IPS-NIHi7 (cell line): Measurements from ENCODE around the gene CCDC192.

Experiments
- DNase-seq: peaks from one replicate; pipeline ENCODE4 v3.0.0; 2012; ENCODE audit warnings: mixed read lengths; ENCODE audit errors: extremely low spot score

The CCDC192 gene

DNA sequence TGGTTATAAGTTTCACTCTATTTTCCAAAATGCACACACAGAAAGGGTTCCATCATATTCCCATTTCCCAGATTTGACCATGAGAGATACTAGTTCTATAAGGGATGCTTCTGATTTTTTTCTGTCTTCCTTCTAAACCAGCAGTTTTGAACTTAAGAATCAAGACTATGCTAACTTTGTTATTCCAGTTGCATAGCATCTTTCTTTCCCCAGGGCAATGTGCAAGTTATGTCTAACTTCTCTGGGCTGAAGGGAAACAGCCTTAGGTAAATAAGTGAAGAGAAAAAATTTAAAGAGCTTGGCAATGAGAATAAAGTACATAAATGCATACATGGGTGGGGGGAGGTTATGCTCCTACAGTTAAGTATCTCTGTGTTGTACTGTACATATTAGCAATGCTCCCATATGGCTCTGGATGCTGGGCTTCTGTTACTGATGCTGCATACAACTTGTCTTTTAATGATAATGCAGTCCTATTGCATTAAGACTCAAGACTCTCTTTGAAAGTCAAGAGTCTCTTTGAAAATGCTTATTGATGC lies 254.6 kb downstream of the CCDC192 start:
- no peak for DNase-seq

DNA sequence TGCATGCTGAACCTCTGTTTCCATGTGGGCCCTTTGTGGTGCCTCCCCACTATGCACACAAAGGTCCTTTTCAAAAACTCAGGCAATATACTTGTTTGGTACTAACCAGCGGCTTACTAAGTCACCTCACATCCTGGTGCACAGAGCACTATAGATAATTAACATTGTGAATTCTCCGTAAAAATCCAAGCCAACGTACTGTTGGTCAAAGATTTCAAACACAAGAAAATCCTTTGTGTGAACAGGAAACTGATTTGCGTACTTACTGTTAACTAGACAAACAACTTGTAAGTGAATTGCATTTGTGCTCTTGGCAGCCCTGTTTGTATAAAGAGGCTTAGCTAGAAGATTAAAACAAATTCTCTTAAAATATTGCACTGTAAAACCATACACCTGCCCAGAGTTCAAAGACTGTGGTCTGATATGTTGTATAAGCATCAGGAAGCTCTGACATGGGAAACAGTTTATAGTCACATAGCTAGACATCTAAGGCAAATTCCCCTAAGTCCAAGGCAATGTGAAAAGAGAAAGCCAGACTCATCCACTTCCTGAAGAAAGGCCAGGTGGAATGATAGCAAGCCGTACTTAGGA lies 255.3 kb downstream of the CCDC192 start:
- no peak for DNase-seq

DNA sequence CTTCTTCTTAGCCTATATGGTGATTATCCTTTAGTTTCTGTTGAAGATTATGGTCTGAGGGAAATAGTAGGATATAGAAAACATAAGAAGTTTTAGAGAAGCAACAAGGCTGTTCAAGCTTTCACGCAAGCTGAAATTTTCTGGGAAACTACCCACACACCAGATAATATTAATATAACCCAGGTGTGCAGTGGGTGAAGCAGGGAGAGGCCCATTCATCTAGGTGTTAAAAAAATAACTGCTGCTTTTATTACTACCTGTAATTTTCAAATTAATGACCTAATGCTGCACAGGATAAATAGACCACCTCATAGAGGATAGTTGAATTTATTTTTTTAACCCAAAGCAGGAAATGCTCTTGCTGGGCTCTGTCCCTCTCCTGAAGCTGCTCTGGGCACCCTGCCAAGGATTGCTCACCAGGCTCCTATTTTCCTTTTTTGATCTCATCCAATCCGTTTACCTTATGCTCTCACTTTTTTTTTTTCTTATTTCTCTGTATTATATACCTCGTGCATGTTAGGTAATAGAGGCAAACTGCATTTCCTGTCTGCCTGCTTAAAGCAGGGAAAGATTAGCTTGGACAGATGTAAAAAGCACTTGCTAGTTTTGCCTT lies 256.1 kb downstream of the CCDC192 start:
- no peak for DNase-seq

DNA sequence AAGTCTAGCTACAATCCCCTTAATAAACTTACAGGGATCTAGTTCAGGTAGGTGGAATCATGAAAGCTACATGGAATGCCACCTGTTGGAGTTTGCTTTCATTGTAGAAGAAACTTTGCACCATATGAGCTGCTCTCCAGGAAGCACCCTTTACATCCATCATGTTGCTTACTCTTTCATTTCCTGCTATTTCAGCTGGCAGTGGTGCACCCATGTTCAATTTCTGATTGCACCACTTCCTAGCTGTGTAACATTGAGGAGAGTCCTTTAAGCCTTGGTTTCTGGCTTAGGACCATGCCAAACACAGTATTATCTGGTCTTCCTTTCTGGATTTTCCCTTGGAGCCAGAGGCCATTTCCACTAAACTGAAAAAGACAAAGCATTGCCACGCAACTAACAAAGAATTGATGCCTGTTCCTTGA lies 257.1 kb downstream of the CCDC192 start:
- no peak for DNase-seq

DNA sequence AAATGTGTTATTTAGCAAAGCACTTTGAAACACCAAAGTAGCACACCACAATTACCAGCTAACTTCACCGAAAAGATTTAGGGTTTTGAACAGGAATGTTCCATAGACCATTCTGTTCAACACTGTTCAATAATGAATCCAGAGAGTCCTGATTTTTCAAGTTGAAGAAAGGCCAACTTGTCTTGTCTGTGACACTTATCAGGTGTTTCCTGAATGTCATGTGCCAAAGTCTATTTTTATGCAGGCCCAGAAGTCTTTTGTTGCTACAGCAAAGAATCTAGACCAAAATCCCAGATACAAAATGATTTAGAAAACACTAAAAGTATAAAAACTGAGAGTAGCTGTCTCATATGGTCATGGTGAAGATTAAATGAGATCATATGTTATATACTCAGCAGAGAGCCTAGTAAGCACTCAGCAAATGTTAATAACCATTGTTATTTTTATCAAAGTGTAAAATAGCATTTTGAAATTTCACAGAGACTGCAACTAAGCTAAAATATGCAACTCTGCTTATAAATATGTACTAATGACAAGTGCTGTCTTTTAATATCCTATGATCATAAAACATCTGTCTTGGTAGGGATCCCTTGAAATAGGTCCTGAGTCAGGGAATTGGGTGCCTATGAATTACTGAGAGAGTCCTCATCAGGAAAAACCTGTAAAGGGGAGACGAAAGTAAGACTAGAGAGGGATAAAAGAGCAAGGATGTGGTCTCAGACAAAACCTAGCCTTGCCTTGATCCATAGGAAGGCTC lies 258.0 kb downstream of the CCDC192 start:
- DNase-seq, result no peak

DNA sequence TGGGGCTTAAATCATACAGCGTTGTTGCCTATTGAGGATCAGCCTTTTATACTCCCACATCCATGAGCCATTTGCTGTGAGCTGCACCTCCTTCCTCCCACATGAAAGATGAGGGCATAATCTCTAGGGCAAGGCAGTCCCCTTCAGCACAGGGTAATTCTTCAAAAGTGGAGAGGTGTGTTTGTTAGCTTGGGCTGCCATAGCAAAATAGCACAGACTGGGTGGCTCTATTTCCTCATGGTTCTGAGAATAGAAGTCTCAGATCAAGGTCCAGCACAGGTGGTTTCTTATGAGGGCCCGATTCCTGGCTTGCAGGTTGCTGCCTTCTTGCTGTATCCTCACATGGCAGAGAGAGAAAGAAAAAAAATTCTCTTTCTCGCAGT lies 258.6 kb downstream of the CCDC192 start:
- no peak for DNase-seq

DNA sequence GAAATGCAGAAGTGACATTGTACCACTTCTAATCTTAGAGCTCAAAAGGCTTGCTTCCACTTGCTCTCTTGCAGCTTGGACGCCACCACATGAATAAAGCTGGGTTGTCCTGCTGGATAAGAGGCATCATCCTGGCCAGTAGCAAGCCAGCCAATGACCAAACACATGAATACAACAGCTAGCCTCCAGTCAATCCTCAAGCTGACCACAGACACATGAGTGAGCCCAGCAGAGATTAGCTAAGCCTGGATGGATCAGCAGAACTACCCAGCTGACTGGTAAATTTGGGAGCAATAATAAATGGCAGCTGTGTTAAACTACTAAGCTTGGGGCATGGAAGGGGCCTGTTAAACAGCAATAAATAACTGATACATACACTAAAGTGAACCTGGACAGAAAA lies 259.3 kb downstream of the CCDC192 start:
- DNase-seq, result no peak

DNA sequence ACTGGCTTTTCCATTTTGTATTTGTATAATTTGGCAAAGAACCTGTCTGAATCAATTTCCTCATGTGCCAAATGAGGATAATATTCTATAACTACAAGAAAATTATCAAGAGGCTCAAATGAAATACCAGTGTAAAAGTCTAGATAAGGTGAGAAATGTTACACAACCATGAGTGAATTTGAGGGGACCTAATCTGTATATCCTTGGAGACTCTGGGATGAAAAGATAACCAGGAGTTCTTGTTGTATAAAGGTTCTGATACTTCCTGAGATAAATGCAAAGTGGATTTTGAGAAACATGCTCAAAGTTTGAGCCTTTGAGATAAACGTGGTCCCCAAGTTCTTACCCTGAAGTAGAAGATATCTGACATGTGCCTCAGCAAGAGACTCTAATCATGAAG lies 260.0 kb downstream of the CCDC192 start:
- no peak for DNase-seq

DNA sequence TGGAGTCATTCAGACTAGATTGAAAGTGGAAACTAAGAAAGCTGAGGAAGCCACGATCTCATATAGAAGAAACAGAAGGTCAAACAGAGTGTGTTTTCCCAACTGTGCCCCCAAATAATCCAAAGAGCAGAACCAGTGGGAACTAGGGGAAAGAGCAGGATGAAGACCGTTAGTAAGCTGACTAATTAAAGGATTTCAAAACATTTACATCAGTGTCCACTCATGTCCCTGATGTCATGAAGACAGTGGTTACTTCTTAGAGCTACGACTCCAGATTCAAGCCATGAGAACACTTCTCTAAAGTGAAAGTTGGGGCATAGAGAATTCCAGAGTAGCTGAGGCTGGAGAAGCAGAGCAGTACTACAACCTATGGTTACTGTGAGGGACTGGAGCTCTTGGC lies 260.7 kb downstream of the CCDC192 start:
- DNase-seq, result no peak

DNA sequence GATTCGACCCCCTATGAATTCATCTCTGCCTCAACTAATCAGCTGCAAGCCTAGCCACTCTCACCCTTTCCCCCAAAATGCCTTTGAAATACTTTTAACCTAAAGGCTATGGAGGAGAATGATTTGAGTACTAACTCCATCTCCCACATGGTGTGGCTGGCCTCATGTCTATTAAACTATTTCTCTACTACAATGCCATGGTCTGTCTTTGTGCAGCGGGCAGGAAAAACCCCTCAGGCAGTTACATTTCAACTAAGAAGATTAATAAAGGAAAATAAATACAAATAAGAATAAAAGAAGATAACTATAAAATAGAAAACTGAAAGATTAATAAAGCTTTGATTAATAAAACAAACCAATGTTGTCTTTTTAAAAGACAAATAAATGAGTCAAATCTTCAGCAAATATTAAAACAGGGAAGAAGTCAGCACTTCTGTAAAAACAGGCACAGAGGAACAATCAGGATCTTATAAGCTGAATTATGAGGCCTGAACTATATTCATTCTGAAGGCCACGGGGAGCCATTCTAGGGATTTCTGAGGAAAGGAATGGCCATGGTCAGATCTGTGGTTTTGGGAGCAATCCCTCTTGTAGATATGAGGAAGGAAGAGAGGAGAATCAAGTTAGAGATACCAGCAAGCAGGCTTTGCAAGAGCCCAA lies 264.3 kb downstream of the CCDC192 start:
- no peak for DNase-seq

DNA sequence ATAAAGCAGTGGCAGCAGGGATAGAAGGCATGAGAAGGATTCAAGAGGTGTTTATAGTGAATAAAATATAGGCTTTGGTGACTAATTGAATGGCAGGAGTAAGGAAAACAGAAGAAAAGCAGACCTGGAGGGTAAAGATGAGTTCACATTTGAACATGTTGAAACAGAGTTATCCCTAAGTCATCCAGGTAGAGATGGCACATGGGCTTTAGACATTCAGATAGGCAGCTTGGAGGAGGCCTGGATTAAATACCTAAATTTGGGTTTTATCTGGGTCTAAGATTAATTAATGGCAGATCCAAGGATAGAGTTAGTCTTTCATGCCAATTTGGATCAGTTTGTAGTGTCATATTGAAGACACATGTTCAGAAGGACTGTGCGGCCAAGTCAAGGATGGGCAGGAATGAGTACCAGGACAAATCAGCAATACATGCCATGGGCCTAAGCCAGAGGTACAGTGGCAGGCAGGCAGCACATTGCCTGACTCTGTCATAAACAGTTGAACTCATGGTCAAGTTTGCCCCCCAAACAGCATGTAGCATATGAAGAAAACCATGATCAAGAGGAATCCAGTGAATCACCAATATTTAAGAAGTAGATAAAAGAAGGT lies 264.9 kb downstream of the CCDC192 start:
- DNase-seq, result no peak

DNA sequence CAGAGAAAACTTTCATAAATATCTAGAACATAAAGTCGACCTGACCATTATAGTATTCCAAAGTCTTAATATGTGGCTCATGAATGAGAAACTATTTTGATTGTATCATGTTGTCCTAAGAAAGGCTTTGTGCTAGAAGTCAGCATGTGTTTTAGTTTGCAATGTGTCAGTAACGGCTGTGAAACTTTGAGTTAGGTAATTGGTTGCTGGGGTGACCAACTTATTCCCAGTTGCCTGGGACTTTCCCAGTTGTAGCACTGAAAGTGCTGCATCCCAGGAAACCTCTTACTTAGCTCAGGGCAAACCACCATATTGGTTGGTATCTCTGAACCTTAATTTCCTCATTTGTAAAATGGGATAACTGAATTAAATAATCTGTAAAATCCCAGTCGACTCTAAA lies 265.8 kb downstream of the CCDC192 start:
- DNase-seq, result no peak

DNA sequence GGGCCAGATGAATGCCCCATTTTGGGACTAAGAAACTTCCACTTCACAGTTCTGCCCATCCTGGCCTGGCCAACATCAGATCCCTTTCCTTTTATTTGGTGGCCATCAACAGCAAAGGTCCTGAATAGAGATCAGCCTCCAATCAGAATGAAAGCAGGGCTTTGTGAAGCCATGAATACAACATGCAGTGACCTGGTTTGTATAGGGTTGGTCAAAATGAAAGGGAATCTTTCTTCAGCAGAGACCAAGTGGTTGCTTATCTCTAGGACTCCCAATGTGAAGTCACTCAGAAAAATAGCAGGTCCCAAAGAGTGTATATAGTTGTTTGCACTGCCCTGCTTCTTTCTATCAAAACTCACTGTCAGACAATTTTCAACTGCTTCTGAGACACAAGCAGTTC lies 266.5 kb downstream of the CCDC192 start:
- DNase-seq, result no peak

DNA sequence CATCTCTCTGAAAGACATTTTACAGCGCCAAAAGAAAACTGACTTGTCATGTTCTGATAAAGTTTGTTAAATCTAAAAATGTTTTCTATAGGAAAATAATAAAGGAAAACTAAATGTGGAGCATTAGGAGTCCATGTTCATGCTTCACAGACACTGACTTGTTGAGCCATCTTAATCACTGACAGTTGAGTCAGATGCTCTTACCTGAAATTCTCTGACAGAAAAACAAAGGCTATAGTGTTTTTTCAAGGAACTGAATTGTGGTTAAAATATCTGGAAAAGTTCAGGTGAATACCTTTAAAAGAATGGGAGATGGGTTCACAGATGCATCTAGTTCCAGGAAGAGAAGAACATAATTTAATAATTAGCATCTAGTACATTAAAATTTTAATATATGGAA lies 266.9 kb downstream of the CCDC192 start:
- no peak for DNase-seq

DNA sequence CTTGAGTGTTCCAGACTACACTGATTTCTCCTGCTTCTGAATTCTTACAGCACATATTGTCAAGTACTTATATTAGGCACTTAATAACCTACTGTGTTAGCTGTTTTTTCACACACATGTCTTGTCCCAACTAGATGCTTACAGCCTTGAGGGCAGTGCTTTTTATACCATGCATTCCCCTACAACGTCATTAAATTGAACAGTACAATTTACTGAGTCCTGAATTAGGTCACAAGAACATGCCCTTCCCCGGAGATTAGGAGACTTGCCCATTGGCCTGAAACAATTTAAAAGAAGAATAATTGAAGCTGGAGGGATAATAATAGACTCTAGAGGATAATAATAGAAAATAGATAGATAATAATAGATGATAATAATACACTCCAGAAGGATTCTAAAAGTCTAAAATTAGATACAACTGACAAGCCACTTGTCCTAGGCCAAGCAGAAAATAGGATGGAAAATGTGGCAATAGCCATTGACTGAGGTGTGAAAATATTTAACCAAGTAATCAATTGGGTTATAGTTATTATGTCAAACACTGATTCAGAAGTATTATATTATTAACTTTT lies 267.7 kb downstream of the CCDC192 start:
- DNase-seq, result no peak

DNA sequence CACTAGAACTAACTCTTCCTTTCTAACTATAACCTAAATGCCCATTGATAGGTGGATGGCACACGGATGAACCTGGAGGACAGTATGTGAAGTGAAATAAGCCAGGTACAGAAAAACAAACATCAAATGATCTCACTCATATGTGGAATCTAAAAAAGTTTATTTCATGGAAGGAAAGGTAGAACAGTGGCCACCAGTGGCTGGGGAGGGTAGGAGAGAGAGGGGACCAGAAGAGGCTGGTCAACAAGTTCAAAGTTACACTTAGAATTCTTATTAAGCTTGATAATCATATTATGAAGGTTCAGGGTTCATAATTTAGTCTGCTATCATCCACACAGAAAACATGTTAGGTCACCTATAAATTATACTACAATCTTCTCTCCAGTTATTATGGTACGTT lies 272.8 kb downstream of the CCDC192 start:
- DNase-seq, result no peak

DNA sequence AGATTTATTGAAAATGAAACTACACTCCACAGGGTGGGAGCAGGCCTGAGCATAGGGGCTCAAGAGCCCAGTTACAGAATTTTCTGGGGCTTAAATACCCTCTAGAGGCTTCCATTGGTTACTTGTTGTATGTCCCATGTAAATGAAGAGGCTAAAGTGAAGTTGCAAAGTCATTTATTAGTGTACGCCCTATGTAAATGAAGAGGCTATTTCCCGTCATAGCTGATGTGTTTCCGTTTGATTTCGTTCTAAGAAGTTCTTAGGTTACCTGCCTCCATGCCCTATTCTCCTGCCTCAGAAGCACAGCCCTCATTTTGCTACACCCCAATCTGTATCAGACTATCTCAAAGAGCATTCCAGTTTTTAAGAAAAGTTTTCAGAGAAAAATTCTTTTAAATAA lies 273.3 kb downstream of the CCDC192 start:
- DNase-seq, result no peak

DNA sequence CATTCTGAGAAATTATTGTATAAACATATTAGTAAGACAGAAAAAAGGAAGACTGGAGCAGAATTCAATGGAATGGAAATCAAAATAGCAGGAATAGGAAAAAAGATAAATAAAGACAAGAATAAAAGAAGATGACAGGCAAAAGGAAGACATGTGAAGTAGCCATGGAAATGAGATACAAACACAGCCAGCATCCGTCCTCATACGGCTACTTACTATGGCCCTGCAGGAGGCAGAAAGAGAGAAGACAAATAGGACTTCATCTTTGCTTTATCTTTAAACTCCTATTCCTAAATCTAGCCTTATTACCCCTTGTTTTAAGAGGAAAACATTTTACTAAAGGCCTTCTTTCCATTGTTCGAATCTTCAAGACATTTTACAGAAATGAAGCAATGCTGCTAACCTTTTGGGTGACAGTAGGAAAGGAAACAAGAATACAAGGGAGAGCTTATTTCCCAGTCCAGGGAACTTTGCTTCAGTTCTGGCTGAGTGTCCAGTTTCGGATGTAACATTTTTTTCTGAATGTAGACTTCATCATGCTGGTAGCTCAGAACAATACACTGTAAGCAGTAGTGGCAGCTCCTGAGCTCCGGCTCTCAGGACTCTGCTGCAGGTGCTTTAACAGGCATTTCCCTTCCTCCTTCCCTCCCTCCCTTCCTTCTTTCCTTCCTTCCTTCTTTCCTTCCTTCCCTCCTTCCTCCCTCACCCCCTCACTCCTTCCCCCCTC lies 274.0 kb downstream of the CCDC192 start:
- no peak for DNase-seq

DNA sequence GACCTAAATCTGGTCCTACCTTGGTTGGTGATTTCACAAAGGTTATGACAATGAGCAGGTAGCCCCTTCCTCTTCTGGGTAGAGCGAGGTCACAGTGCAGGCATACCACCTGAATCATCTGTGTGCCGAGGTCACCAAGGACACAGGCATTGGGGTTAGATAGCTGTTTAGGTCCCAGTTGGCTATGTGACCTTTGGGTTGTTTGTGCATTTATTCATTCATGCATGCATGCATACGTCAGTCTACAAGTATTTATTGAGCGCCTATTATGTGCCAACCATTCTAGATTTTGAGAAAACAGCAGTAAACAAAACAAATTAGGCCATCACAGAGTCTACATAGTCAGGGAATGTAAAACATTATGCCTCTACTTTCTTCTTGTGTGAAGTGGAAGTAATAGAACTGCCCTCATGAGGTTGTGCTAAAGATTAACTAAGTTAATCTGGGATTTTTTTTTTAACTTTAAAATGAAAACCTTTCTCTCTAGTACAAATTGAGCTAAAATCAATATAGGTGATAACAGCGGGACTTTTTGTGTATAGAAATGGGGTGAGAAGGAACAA lies 275.6 kb downstream of the CCDC192 start:
- DNase-seq, result no peak

DNA sequence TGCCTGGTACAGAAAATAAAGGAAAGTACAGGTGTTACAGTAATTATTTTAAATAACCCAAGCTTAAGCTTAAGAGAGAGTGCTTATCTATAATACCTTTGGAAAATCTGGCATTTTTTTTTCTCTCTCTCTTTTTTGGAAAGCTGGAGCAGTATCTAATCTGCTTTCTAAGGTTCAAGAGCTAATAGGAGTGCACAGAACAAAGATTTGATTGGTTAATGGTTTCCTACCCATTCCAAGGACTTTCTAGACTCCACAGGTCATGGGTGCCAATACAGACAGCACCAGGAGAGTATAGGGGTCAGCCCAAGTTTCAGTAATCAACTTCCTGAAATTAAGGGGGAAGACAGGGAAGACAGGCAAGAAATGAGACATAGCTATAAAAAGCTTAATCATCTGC lies 276.3 kb downstream of the CCDC192 start:
- no peak for DNase-seq

DNA sequence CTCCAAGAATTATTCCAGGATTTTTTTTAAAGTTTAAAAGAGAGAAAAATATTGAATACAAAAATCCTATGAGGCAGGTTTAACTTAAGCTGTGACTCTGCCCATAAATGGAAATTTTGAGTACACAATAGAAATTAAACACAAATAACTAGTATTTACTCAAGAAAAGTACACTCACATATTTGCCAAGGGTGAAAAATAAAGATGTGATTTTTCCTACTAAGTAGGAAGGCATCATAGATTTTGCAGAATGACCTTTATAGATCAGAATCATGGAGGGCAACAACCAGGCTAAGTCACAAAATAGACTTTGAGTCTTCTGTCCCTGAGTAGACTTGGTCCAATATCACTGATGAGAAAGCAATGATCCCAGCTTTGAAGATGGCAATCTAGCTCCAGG lies 277.7 kb downstream of the CCDC192 start:
- no peak for DNase-seq
